ENCODE measurements around the gene KRT73. TPM values are rescaled to one million over a fixed set of nuclear protein-coding genes. Genes with fewer than 3 reads are reported as not detected.

The KRT73 gene
- total and polyA plus RNA-seq, 2 experiments from 2014 or later = not detected

DNA sequence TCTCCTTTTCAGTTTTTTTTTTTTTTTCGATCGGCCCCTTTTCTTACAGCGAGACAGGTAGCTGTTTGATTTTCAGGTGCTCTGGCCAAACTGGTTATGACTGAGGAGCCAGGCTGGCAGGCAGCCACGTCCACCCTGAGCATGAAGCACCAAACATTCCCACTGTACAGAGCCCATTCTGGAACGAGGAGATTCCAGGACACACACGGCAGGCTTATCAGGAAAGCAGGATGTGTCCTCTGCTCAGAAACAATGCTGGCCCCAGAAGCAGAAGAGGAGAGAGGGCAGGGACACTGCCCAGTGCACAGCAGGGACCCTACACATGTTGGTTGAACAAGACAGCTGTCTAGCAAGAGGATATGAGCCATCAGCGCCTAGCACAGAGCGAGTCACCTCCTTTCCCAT lies 37.4 kb upstream of the KRT73 start (continued):
- TF ChIP-seq, protein P1, sequence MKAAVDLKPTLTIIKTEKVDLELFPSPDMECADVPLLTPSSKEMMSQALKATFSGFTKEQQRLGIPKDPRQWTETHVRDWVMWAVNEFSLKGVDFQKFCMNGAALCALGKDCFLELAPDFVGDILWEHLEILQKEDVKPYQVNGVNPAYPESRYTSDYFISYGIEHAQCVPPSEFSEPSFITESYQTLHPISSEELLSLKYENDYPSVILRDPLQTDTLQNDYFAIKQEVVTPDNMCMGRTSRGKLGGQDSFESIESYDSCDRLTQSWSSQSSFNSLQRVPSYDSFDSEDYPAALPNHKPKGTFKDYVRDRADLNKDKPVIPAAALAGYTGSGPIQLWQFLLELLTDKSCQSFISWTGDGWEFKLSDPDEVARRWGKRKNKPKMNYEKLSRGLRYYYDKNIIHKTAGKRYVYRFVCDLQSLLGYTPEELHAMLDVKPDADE (IDR thresholded peaks at IDR 0.05) = no peak

DNA sequence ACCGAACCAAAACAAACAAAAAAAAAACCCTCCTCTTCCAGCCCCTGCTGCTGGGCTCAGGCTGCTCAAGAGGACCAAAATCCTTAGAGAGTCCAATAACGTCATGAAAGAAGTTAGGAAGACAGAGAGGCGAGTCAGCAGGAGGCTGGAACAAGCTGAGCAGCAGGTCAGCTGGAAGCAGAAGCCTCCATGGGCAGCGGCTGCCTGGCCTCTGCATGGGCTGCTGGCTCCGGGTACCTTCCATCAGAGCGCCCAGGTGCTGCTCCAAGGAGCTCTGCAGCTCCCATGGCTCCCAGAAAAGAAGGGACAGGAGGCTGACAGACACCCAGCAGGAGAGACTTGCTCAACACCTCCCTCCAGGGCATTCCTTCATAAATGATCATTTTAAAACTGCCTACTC lies 36.9 kb upstream of the KRT73 start:
- Histone ChIP-seq H3K4me2 (no peak overlapping the region), H2AFZ (no peak overlapping the region), H3K4me3 (no peak overlapping the region), H3K27me3 (ENCODE audit: insufficient read depth) (no peaks in the 10 kb centered on the region), H4K20me1 (replicated peaks; ENCODE audit: insufficient read depth) (no peaks in the 10 kb centered on the region), H3K79me2 (replicated peaks; ENCODE audit: insufficient read depth) (no peaks in the 10 kb centered on the region), H3F3A (replicated peaks; ENCODE audit: low read depth) (no peaks in the 10 kb centered on the region), H3K9me2 (ENCODE audit: insufficient read depth) (0 out of 2 replicates have a peak, but pooled peaks cover 4% of the 10 kb centered on the region), H3K36me3 (ENCODE audit: insufficient read depth) (no peaks in the 10 kb centered on the region), H3K27ac (ENCODE audit: low read depth) (no peak overlapping the region), H3K4me1 (ENCODE audit: insufficient read depth) (no peaks in the 10 kb centered on the region)
- TF ChIP-seq ZNF114 (CRISPR knock-in tag; IDR thresholded peaks at IDR 0.05) (no peak), JUNB (IDR thresholded peaks at IDR 0.05; ENCODE audit: unreplicated experiment) (no peak), REST (IDR thresholded peaks at IDR 0.05; ENCODE audit: unreplicated experiment) (no peak), CTCF (conservative IDR thresholded peaks at IDR 0.05; ENCODE audit: low read depth in 2 of 2) (no peak)
- TF ChIP-seq, protein P2, sequence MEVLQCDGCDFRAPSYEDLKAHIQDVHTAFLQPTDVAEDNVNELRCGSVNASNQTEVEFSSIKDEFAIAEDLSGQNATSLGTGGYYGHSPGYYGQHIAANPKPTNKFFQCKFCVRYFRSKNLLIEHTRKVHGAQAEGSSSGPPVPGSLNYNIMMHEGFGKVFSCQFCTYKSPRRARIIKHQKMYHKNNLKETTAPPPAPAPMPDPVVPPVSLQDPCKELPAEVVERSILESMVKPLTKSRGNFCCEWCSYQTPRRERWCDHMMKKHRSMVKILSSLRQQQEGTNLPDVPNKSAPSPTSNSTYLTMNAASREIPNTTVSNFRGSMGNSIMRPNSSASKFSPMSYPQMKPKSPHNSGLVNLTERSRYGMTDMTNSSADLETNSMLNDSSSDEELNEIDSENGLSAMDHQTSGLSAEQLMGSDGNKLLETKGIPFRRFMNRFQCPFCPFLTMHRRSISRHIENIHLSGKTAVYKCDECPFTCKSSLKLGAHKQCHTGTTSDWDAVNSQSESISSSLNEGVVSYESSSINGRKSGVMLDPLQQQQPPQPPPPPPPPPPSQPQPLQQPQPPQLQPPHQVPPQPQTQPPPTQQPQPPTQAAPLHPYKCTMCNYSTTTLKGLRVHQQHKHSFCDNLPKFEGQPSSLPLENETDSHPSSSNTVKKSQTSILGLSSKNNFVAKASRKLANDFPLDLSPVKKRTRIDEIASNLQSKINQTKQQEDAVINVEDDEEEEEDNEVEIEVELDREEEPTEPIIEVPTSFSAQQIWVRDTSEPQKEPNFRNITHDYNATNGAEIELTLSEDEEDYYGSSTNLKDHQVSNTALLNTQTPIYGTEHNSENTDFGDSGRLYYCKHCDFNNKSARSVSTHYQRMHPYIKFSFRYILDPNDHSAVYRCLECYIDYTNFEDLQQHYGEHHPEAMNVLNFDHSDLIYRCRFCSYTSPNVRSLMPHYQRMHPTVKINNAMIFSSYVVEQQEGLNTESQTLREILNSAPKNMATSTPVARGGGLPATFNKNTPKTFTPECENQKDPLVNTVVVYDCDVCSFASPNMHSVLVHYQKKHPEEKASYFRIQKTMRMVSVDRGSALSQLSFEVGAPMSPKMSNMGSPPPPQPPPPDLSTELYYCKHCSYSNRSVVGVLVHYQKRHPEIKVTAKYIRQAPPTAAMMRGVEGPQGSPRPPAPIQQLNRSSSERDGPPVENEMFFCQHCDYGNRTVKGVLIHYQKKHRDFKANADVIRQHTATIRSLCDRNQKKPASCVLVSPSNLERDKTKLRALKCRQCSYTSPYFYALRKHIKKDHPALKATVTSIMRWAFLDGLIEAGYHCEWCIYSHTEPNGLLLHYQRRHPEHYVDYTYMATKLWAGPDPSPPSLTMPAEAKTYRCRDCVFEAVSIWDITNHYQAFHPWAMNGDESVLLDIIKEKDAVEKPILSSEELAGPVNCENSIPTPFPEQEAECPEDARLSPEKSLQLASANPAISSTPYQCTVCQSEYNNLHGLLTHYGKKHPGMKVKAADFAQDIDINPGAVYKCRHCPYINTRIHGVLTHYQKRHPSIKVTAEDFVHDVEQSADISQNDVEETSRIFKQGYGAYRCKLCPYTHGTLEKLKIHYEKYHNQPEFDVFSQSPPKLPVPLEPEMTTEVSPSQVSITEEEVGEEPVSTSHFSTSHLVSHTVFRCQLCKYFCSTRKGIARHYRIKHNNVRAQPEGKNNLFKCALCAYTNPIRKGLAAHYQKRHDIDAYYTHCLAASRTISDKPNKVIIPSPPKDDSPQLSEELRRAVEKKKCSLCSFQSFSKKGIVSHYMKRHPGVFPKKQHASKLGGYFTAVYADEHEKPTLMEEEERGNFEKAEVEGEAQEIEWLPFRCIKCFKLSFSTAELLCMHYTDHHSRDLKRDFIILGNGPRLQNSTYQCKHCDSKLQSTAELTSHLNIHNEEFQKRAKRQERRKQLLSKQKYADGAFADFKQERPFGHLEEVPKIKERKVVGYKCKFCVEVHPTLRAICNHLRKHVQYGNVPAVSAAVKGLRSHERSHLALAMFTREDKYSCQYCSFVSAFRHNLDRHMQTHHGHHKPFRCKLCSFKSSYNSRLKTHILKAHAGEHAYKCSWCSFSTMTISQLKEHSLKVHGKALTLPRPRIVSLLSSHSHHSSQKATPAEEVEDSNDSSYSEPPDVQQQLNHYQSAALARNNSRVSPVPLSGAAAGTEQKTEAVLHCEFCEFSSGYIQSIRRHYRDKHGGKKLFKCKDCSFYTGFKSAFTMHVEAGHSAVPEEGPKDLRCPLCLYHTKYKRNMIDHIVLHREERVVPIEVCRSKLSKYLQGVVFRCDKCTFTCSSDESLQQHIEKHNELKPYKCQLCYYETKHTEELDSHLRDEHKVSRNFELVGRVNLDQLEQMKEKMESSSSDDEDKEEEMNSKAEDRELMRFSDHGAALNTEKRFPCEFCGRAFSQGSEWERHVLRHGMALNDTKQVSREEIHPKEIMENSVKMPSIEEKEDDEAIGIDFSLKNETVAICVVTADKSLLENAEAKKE (CRISPR knock-in tag; IDR thresholded peaks at IDR 0.05) = no peak
- no peak overlapping the region for H3K4me3 Mint-ChIP-seq
- ATAC-seq (no peak; the same call in 2 of the 3 replicates), DNase-seq (ENCODE audit: low spot score) (no peak)
- H3K27me3 Mint-ChIP-seq (ENCODE audit: insufficient read depth, low read depth, poor library complexity) = peaks cover 11% of the 10 kb centered on the region
- H3K36me3 Mint-ChIP-seq (ENCODE audit: low read depth) = no peaks in the 10 kb centered on the region
- H3K27ac Mint-ChIP-seq = no peak overlapping the region
- peaks cover 10% of the 10 kb centered on the region; the same call in 2 of the 3 replicates for H3K9me3 Mint-ChIP-seq
- H3K4me1 Mint-ChIP-seq = no peaks in the 10 kb centered on the region; the same call in 2 of the 3 replicates

Measured in GM23338 (cell line).